ENCODE results near the gene BLVRA. TPM values are rescaled to one million over a fixed set of nuclear protein-coding genes. Genes with fewer than 3 reads are reported as not detected.

The BLVRA gene
- polyA plus RNA-seq, 2 of the 4 experiments (the other 2 are of a cell fraction): 68.5 to 85.4 TPM

DNA sequence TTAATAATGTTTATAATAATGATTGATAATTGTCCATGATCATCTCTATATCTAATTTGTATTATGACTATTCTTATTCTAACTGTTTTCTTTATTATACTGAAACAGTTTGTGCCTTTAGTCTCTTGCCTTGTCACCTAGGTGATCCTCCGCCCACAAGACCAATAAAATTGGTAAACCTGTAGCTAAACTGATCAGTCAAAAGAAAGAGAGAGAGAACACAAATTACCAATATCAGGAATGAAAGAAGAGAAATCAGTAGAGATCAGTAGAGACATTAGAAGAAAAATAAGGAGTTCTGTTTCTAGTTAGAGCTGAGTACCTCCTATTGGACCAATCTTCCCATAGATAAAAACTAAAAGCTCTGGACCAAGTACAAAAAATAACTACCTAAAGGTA lies 23.1 kb upstream of the BLVRA start (continued):
- TF ChIP-seq RFX5 (IDR thresholded peaks at IDR 0.05): no peak
- no peak for TF ChIP-seq MAFK (IDR thresholded peaks at IDR 0.05; ENCODE audit: partially characterized antibody)

DNA sequence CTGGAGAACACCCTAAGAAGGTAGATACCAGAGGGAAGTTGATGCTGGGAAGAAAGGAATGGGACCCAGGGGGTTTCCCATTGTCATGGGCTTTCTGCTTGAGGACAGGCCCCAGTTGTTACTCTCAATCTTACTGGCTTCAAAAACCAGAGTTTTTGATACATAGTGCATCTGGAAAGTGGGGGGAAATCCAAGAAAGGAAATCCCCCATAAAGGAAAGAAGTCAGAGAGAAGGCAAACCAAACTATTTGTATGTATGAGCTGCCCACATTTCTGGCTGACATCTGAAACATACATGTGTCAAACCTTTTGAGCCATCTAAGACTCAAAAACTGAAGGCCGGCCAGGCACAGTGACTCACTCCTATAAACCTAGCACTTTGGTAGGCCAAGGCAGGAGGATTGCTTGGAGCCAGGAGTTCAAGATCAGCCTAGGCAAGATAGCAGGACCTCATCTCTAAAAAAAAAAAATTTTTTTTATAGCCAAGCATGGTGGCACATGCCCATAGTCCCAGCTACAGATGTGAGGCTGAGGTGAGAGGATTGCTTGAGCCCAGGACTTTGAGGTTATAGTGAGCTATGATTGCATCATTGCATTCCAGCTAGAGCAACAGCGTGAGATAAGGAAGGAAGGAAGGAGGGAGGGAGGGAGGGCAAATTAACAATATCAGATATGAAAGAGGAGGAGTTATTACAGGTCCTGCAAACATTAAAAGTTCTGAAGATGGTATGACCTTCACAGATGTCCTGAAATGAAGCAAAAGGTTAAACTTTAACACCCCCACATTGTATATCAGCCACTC lies 22.5 kb upstream of the BLVRA start:
- Histone ChIP-seq H3K4me2 (peak overlapping the region; percentile 25; the same call in 1 of the 3 replicates), H3K27ac (peak overlapping the region; percentile 33 to 55; a peak in 1 of 6 replicates), H3K4me3 (no peak overlapping the region), H3K4me1 (peaks cover 8% of the 10 kb centered on the region; the same call in 2 of the 3 replicates), H3K9me3 (no peaks in the 10 kb centered on the region)
- FAIRE-seq (no peak), DNase-seq (ENCODE audit: low read depth in 1 of 2, low spot score in 1 of 2) (no peak), ATAC-seq (no peak)
- ChIA-PET CTCF (interaction anchor here (1.3 to 4.7 kb wide), 2 partner anchors 13 to 103 kb away, joined by 3 to 25 read pairs; no protein-coding TSS in a partner anchor), POLR2A (interaction anchor here (1.3 kb wide), 1 partner anchor 153 kb away, joined by 4 read pairs; the partner anchor contains the start of gene STK17A)
- TF ChIP-seq CEBPB (IDR thresholded peaks at IDR 0.05) (0 out of 4 replicates have a peak, but pooled peaks have one; percentile 19 to 44), JUNB (IDR thresholded peaks at IDR 0.05) (no peak), ZC3H11A (IDR thresholded peaks at IDR 0.05) (no peak)
- WGBS (ENCODE audit: missing lambda C conversion rate): 35% methylated on average over 2 of the region's 2 CpGs

GRCh38 chr7:43737467-43738127 lies 20.9 kb upstream of the BLVRA start:
- DNase-seq (ENCODE audit: low read depth in 1 of 2, low spot score in 1 of 2) (no peak), ATAC-seq (no peak), FAIRE-seq (no peak)
- Histone ChIP-seq H3K4me2 (no peak overlapping the region), H3K4me3 (no peak overlapping the region), H3K9me3 (no peaks in the 10 kb centered on the region), H3K27ac (no peak overlapping the region), H3K4me1 (peaks cover 8% of the 10 kb centered on the region; the same call in 2 of the 3 replicates)
- 86% methylated on average over 6 of the region's 6 CpGs for WGBS (ENCODE audit: missing lambda C conversion rate)
- POLR2A ChIA-PET: interaction anchor here (0.7 kb wide), 1 partner anchor 21 kb away, joined by 3 read pairs; the partner anchor contains the start of gene BLVRA
- TF ChIP-seq ZC3H11A (IDR thresholded peaks at IDR 0.05): no peak
- TF ChIP-seq GATA3 (IDR thresholded peaks at IDR 0.05; ENCODE audit: borderline replicate concordance): no peak
- no peak for TF ChIP-seq ZNF302 (CRISPR knock-in tag; IDR thresholded peaks at IDR 0.05)
- CTCF ChIA-PET: interaction anchor here (0.6 to 1.9 kb wide), 4 partner anchors 8 to 185 kb away, joined by 3 to 5 read pairs (median 3); partner anchors contain the start of gene COA1

- H3K27ac ChIP-seq: no peak overlapping the region
- H3K4me2 ChIP-seq: no peak overlapping the region
- H3K9me3 ChIP-seq: no peaks in the 10 kb centered on the region
- no peak for ATAC-seq
- TF ChIP-seq MAFK (IDR thresholded peaks at IDR 0.05; ENCODE audit: partially characterized antibody): no peak
- no peak for TF ChIP-seq FOSB (CRISPR knock-in tag; IDR thresholded peaks at IDR 0.05)
- TF ChIP-seq PHF8 (IDR thresholded peaks at IDR 0.05; ENCODE audit: borderline replicate concordance, low read depth): no peak
- TF ChIP-seq HOXA7 (CRISPR knock-in tag; IDR thresholded peaks at IDR 0.05): no peak
- no peak for TF ChIP-seq CHD2 (IDR thresholded peaks at IDR 0.05; ENCODE audit: low read length, partially characterized antibody)
- ChIA-PET CTCF (interaction anchor here (1.0 kb wide), 1 partner anchor 160 kb away, joined by 3 read pairs; the partner anchor contains the start of gene STK17A), POLR2A (interaction anchor here (0.9 kb wide), 1 partner anchor 13 kb away, joined by 3 read pairs; the partner anchor contains the start of gene COA1)
- no peaks in the 10 kb centered on the region for H3K4me1 ChIP-seq
- DNase-seq (ENCODE audit: low read depth in 1 of 2, low spot score in 1 of 2): no peak
- FAIRE-seq: no peak
- no peak overlapping the region for H3K4me3 ChIP-seq
These were observed 15.8 kb upstream of the BLVRA start for GRCh38 chr7:43742692-43743091.

DNA sequence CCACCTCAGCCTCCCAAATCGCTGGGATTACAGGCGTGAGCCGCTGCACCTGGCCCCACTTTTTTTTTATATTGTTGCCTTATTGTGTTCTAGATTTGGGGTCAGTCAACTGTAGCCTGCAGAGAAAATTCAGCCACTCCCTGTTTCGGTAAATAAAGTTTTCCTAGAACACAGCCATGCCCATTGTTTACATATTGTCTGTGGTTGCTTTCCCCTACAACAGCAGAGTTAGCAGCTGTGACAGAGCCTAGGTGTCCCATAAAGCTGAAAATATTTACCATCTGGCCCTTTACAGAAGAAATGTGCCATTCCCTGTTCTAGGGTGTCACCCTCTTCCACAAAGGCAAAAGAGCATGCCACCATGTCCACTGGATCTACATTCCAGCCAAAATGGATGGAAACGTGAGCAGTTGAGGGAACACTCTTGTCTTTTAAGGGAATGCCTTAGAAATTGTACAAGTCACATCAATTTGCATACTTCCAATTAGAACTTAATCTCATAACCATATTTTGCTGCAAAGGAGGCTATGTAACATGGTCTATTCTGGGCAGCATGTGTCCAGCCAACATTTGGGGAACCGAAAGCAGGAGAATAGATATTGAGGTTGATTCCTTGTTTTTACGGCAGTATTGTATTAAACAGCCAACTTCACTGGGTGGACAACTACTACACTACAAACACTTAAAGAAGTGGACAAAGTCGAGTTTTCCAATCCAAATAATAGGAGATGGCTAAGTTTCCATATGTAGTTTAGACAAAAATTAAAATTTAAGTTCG lies 11.0 kb upstream of the BLVRA start:
- TF ChIP-seq JUNB (IDR thresholded peaks at IDR 0.05) (no peak), CTCF (IDR thresholded peaks at IDR 0.05) (no peak), EP300 (IDR thresholded peaks at IDR 0.05) (no peak), ATOH8 (CRISPR knock-in tag; IDR thresholded peaks at IDR 0.05; ENCODE audit: low read depth) (no peak), MYC (IDR thresholded peaks at IDR 0.05; ENCODE audit: borderline replicate concordance, low read length) (no peak), RAD21 (conservative IDR thresholded peaks at IDR 0.05 in 1 of 2, IDR thresholded peaks at IDR 0.05 in 1 of 2) (no peak)
- ChIA-PET CTCF (no interaction called here), POLR2A (interaction anchor here (1.8 kb wide), 1 partner anchor 18 kb away, joined by 9 read pairs; the partner anchor contains the start of gene COA1)
- H3K9me3 ChIP-seq: no peaks in the 10 kb centered on the region
- ATAC-seq: no peak
- no peak overlapping the region for H3K27ac ChIP-seq
- no peak overlapping the region for H3K4me2 ChIP-seq
- DNase-seq (ENCODE audit: low read depth in 1 of 2, low spot score in 1 of 2): no peak
- no peak overlapping the region for H3K4me3 ChIP-seq
- no peak for FAIRE-seq
- 76% methylated on average over 9 of the region's 9 CpGs for WGBS (ENCODE audit: missing lambda C conversion rate)
- no peaks in the 10 kb centered on the region for H3K4me1 ChIP-seq
